Esophagus muscularis mucosa (tissue), 4 donors: ENCODE results near the gene CDC42BPA. TPM values are rescaled to one million over a fixed set of nuclear protein-coding genes. Genes with fewer than 3 reads are reported as not detected.

Experiments used
- DNase-seq: peaks from one replicate; pipeline ENCODE4 v3.0.0-alpha.2; 2017; ENCODE audit errors: extremely low spot score
- H3K27ac ChIP-seq, 4 donors: fragments of 200-600 bp; sonication (generic); replicated peaks in 1 of 4; 1 replicate in 3 of 4; 2 replicates in 1 of 4; pipeline ENCODE4 v1.5.1; 2016 to 2019; ENCODE audit warnings: mild to moderate bottlenecking in 1 of 4
- H3K27me3 ChIP-seq, 4 donors: fragments of 200-600 bp; sonication (generic); one replicate each; pipeline versions ENCODE4 v1.5.1 to v1.6.0; 2016 to 2019
- H3K36me3 ChIP-seq, 4 donors: fragments of 200-600 bp; sonication (generic); one replicate each; pipeline ENCODE4 v1.5.1; 2016 to 2019
- H3K4me1 ChIP-seq, 4 donors: fragments of 200-600 bp; sonication (generic); one replicate each; pipeline ENCODE4 v1.5.1; 2016 to 2019
- H3K4me3 ChIP-seq, 4 donors: fragments of 200-600 bp; sonication (generic); 1 replicate in 2 of 4; 2 replicates in 2 of 4; pipeline ENCODE4 v1.5.1; 2016 to 2019; ENCODE audit warnings: mild to moderate bottlenecking in 4 of 4, moderate library complexity in 1 of 4
- H3K9me3 ChIP-seq, 4 donors: fragments of 200-600 bp; sonication (generic); 1 replicate in 3 of 4; 2 replicates in 1 of 4; pipeline ENCODE4 v1.5.1; 2016 to 2019
- EP300 ChIP-seq: sonication (generic); formaldehyde crosslinking; IDR thresholded peaks from one replicate; pipeline ENCODE4 v1.6.1; 2017; ENCODE audit warnings: antibody characterized with exemption
- POLR2A ChIP-seq: fragments of 450-650 bp; IDR thresholded peaks from one replicate; pipeline ENCODE4 v1.6.1; 2017; ENCODE audit warnings: antibody characterized with exemption, moderate library complexity, mild to moderate bottlenecking, low read depth
- POLR2AphosphoS5 ChIP-seq, 2 donors: sonication (generic); formaldehyde crosslinking; IDR thresholded peaks; one replicate each; pipeline ENCODE4 v1.6.1; 2017; ENCODE audit warnings: antibody characterized with exemption in 2 of 2
- WGBS: methylation state at CpG from one replicate; pipeline ENCODE4 v1.1.5; 2018; 5-methylcytosine and 5-hydroxymethylcytosine counted together
- intact Hi-C: fragments of 100-400 bp; cut with DNase I; formaldehyde crosslinking; loops from one replicate; pipeline ENCODE4 v1.15.1; 2023
- total RNA-seq, 4 donors: library from RNA; depleted of rRNA; stranded (reverse); fragments of >200 nt; gene quantifications; one replicate each; pipeline versions ENCODE4 v1.1.0 to v1.2.1, GENCODE V29; 2016
- TF ChIP-seq, protein P1 (sequence below), 3 experiments: fragments of 200-600 bp in 2 of 3; fragments of 450-650 bp in 1 of 3; sonication (generic) in 2 of 3; IDR thresholded peaks; one replicate each; pipeline ENCODE4 v1.5.1; 2017 to 2019; ENCODE audit warnings: antibody characterized with exemption in 3 of 3, mild to moderate bottlenecking in 2 of 3, moderate library complexity in 1 of 3

The CDC42BPA gene
- total RNA-seq, 4 donors from 2014 or later: 59.5 to 72.2 (median 69.7) TPM

- Histone ChIP-seq H3K4me1 (peaks cover 43 to 54% (median 50%) of the 10 kb centered on the region in 4 donors), H3K4me3 (no peak overlapping the region), H3K27ac (peak overlapping the region; percentile 67 to 81 (median 72)), H3K36me3 (peaks cover 25 to 62% (median 55%) of the 10 kb centered on the region in 4 donors), H3K9me3 (no peaks in the 10 kb centered on the region), H3K27me3 (no peaks in the 10 kb centered on the region)
- intact Hi-C loops: no loop called here
- 80% methylated on average over 16 of the region's 16 CpGs for WGBS
- peak; percentile 91 for DNase-seq
- no peak for TF ChIP-seq EP300
- TF ChIP-seq, protein P1, sequence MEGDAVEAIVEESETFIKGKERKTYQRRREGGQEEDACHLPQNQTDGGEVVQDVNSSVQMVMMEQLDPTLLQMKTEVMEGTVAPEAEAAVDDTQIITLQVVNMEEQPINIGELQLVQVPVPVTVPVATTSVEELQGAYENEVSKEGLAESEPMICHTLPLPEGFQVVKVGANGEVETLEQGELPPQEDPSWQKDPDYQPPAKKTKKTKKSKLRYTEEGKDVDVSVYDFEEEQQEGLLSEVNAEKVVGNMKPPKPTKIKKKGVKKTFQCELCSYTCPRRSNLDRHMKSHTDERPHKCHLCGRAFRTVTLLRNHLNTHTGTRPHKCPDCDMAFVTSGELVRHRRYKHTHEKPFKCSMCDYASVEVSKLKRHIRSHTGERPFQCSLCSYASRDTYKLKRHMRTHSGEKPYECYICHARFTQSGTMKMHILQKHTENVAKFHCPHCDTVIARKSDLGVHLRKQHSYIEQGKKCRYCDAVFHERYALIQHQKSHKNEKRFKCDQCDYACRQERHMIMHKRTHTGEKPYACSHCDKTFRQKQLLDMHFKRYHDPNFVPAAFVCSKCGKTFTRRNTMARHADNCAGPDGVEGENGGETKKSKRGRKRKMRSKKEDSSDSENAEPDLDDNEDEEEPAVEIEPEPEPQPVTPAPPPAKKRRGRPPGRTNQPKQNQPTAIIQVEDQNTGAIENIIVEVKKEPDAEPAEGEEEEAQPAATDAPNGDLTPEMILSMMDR (IDR thresholded peaks at IDR 0.05): no peak
- TF ChIP-seq POLR2A: no peak
- no peak for TF ChIP-seq POLR2AphosphoS5 (IDR thresholded peaks at IDR 0.05)
Measured at GRCh38 chr1:226987623-226988333, 330.5 kb downstream of the CDC42BPA start.

DNA sequence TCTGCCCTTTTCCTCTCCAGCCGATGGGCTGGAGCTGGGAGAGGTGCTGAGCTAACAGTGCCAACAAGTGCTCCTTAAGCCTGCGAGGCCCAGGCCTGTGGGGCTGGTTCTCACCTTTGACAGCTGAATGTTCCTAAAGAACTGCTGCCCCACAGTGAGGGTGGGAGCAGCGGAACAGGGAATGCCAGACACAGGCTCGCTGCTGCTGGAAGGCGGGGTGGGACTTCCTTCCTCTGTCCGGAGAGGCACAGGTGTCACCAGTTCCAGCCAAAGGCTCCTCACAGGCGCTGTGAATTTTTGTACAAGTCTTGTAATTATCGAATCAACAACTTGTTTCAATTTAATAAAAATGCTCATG lies 331.1 kb downstream of the CDC42BPA start:
- intact Hi-C loops: no loop called here
- H3K4me1 ChIP-seq: peaks cover 43 to 56% (median 52%) of the 10 kb centered on the region in 4 donors
- no peaks in the 10 kb centered on the region for H3K27me3 ChIP-seq
- H3K27ac ChIP-seq: peak overlapping the region in 3 of 4 donors; percentile 3 to 81 (median 10)
- WGBS: 76% methylated on average over 8 of the region's 8 CpGs
- peak; percentile 83 for DNase-seq
- H3K36me3 ChIP-seq: peaks cover 25 to 63% (median 58%) of the 10 kb centered on the region in 4 donors
- TF ChIP-seq POLR2A: no peak
- TF ChIP-seq EP300: no peak
- TF ChIP-seq, protein P1 (IDR thresholded peaks at IDR 0.05): no peak
- TF ChIP-seq POLR2AphosphoS5 (IDR thresholded peaks at IDR 0.05): no peak
- no peaks in the 10 kb centered on the region for H3K9me3 ChIP-seq
- no peak overlapping the region for H3K4me3 ChIP-seq

- Histone ChIP-seq H3K27ac (peak overlapping the region in 3 of 4 donors; percentile 3 to 81 (median 10)), H3K27me3 (no peaks in the 10 kb centered on the region), H3K9me3 (no peaks in the 10 kb centered on the region), H3K36me3 (peaks cover 25 to 69% (median 63%) of the 10 kb centered on the region in 4 donors), H3K4me3 (no peak overlapping the region), H3K4me1 (peaks cover 43 to 58% (median 52%) of the 10 kb centered on the region in 4 donors)
- DNase-seq: peak; percentile 80
- TF ChIP-seq, protein P1 (IDR thresholded peaks at IDR 0.05): no peak
- TF ChIP-seq POLR2AphosphoS5 (IDR thresholded peaks at IDR 0.05) (no peak), POLR2A (no peak)
- WGBS: 87% methylated on average over 21 of the region's 21 CpGs
- intact Hi-C loops: no loop called here
Measured at GRCh38 chr1:226986496-226987178, 331.7 kb downstream of the CDC42BPA start.

GRCh38 chr1:226985839-226986463 lies 332.3 kb downstream of the CDC42BPA start:
- Histone ChIP-seq H3K27me3 (no peaks in the 10 kb centered on the region), H3K27ac (peak overlapping the region in 2 of 4 donors; percentile 10 to 81), H3K4me1 (peaks cover 43 to 65% (median 56%) of the 10 kb centered on the region in 4 donors), H3K9me3 (no peaks in the 10 kb centered on the region), H3K36me3 (peaks cover 25 to 72% (median 66%) of the 10 kb centered on the region in 4 donors), H3K4me3 (no peak overlapping the region)
- 89% methylated on average over 22 of the region's 25 CpGs for WGBS
- DNase-seq: peak; percentile 78
- intact Hi-C loops: no loop called here
- TF ChIP-seq POLR2A (no peak), EP300 (no peak), POLR2AphosphoS5 (IDR thresholded peaks at IDR 0.05) (no peak)
- TF ChIP-seq, protein P1 (IDR thresholded peaks at IDR 0.05): no peak
